HepG2 (cell line): ENCODE data around the gene RABEP2. TPM values are rescaled to one million over a fixed set of nuclear protein-coding genes. Genes with fewer than 3 reads are reported as not detected.

Experiments
- AHR ChIP-seq: IDR thresholded peaks from 2 replicates; pipeline ENCODE4 v1.6.1; 2018; ENCODE audit warnings: missing genetic modification reagents, missing compliant biosample characterization
- ATF1 ChIP-seq: IDR thresholded peaks from 2 replicates; pipeline ENCODE4 v1.6.1; 2016; ENCODE audit warnings: mild to moderate bottlenecking, control low read depth
- NCOA2 ChIP-seq: sonication (generic); formaldehyde crosslinking; IDR thresholded peaks from 2 replicates; pipeline ENCODE4 v1.8.0; 2022; ENCODE audit warnings: inconsistent platforms
- SNAPC4 ChIP-seq: sonication (generic); formaldehyde crosslinking; IDR thresholded peaks from 2 replicates; pipeline ENCODE4 v1.4.0; 2020; ENCODE audit warnings: mild to moderate bottlenecking, missing genetic modification reagents
- TCF7L2 ChIP-seq: IDR thresholded peaks from 2 replicates; pipeline ENCODE4 v1.6.1; 2011; ENCODE audit warnings: mild to moderate bottlenecking, low read depth, low read length, moderate library complexity
- ZNF121 ChIP-seq: sonication (generic); formaldehyde crosslinking; IDR thresholded peaks from 2 replicates; pipeline ENCODE4 v1.5.0; 2020; ENCODE audit warnings: mild to moderate bottlenecking, missing genetic modification reagents
- ZNF549 ChIP-seq: sonication (generic); formaldehyde crosslinking; IDR thresholded peaks from 2 replicates; pipeline ENCODE4 v1.5.0; 2020; ENCODE audit warnings: missing genetic modification reagents
- ZNF776 ChIP-seq: sonication (generic); formaldehyde crosslinking; IDR thresholded peaks from 2 replicates; pipeline ENCODE4 v1.4.0; 2020; ENCODE audit warnings: mild to moderate bottlenecking, missing genetic modification reagents
- ZNF839 ChIP-seq: sonication (generic); formaldehyde crosslinking; IDR thresholded peaks from 2 replicates; pipeline ENCODE4 v1.4.0; 2020; ENCODE audit warnings: missing genetic modification reagents, mild to moderate bottlenecking, borderline replicate concordance
- polyA plus RNA-seq, 8 experiments: library from polyadenylated mRNA; depleted of rRNA in 3 of 8; stranded (reverse) in 7 of 8; unstranded in 1 of 8; fragments of >200 nt; fragmentation: Illumina TruSeq in 4 of 8; extraction: Trizol in 4 of 8; gene quantifications; 2 replicates each; pipeline versions ENCODE4 v1.2.1 to v1.2.3, GENCODE V29; 2011 to 2016; ENCODE audit warnings: low read depth in 4 of 8, missing spikeins in 1 of 8, mixed read lengths in 1 of 8; ENCODE audit not compliant: insufficient read depth in 1 of 8
- total RNA-seq, 5 experiments: library from RNA; depleted of rRNA; stranded (reverse); fragments of >200 nt; fragmentation: Illumina TruSeq; extraction: Trizol; gene quantifications; 2 replicates each; pipeline ENCODE4 v1.2.3, GENCODE V29; 2016; ENCODE audit warnings: low read depth in 1 of 5
- TF ChIP-seq, protein P1 (sequence below): sonication (generic); formaldehyde crosslinking; IDR thresholded peaks from 2 replicates; pipeline ENCODE4 v1.4.0; 2020; ENCODE audit warnings: mild to moderate bottlenecking, missing genetic modification reagents
- TF ChIP-seq, protein P2 (sequence below): sonication (generic); formaldehyde crosslinking; IDR thresholded peaks from 2 replicates; pipeline ENCODE4 v1.4.0; 2020; ENCODE audit warnings: missing genetic modification reagents
- TF ChIP-seq, protein P3 (sequence below): sonication (generic); formaldehyde crosslinking; IDR thresholded peaks from 2 replicates; pipeline ENCODE4 v1.8.1; 2023; ENCODE audit warnings: mild to moderate bottlenecking, missing genetic modification reagents
- TF ChIP-seq, protein P4 (sequence below): sonication (generic); formaldehyde crosslinking; IDR thresholded peaks from 2 replicates; pipeline ENCODE4 v1.8.1; 2023; ENCODE audit warnings: mild to moderate bottlenecking, missing genetic modification reagents
- TF ChIP-seq, protein P5 (sequence below): sonication (generic); formaldehyde crosslinking; IDR thresholded peaks from 2 replicates; pipeline ENCODE4 v1.4.0; 2020; ENCODE audit warnings: mild to moderate bottlenecking, missing genetic modification reagents

RABEP2 gene
- total and polyA plus RNA-seq, 2 of the 13 experiments (the other 11 are each of a cell fraction or from before 2014, with no cell fraction given) = 10.8 to 18.4 TPM

DNA sequence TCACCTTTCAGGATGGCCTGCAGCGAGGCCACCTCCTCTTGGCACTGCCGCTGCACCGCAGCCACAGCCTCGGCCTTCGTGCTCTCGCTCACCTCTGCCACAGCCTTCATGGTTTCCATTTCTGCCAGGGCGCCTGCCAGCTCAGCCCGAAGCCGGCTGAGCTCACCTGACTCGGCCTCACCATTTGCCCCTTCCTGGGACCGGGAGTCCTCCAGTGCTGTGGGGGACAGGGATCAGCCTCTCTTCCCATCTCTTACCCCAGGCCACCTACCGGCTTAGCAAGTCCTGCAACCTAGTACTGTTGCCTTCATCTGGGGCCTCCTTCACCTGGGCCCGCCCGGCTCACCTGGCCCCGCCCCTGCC lies 658 bp downstream of the RABEP2 start (continued):
- peak; percentile 66; the same call in 1 of the 2 replicates for TF ChIP-seq SNAPC4 (CRISPR knock-in tag)
- no peak for TF ChIP-seq ATF1
- TF ChIP-seq TCF7L2 = no peak
- TF ChIP-seq, protein P1, sequence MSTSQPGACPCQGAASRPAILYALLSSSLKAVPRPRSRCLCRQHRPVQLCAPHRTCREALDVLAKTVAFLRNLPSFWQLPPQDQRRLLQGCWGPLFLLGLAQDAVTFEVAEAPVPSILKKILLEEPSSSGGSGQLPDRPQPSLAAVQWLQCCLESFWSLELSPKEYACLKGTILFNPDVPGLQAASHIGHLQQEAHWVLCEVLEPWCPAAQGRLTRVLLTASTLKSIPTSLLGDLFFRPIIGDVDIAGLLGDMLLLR (CRISPR knock-in tag) = peak; percentile 69; the same call in 1 of the 2 replicates
- TF ChIP-seq, protein P2, sequence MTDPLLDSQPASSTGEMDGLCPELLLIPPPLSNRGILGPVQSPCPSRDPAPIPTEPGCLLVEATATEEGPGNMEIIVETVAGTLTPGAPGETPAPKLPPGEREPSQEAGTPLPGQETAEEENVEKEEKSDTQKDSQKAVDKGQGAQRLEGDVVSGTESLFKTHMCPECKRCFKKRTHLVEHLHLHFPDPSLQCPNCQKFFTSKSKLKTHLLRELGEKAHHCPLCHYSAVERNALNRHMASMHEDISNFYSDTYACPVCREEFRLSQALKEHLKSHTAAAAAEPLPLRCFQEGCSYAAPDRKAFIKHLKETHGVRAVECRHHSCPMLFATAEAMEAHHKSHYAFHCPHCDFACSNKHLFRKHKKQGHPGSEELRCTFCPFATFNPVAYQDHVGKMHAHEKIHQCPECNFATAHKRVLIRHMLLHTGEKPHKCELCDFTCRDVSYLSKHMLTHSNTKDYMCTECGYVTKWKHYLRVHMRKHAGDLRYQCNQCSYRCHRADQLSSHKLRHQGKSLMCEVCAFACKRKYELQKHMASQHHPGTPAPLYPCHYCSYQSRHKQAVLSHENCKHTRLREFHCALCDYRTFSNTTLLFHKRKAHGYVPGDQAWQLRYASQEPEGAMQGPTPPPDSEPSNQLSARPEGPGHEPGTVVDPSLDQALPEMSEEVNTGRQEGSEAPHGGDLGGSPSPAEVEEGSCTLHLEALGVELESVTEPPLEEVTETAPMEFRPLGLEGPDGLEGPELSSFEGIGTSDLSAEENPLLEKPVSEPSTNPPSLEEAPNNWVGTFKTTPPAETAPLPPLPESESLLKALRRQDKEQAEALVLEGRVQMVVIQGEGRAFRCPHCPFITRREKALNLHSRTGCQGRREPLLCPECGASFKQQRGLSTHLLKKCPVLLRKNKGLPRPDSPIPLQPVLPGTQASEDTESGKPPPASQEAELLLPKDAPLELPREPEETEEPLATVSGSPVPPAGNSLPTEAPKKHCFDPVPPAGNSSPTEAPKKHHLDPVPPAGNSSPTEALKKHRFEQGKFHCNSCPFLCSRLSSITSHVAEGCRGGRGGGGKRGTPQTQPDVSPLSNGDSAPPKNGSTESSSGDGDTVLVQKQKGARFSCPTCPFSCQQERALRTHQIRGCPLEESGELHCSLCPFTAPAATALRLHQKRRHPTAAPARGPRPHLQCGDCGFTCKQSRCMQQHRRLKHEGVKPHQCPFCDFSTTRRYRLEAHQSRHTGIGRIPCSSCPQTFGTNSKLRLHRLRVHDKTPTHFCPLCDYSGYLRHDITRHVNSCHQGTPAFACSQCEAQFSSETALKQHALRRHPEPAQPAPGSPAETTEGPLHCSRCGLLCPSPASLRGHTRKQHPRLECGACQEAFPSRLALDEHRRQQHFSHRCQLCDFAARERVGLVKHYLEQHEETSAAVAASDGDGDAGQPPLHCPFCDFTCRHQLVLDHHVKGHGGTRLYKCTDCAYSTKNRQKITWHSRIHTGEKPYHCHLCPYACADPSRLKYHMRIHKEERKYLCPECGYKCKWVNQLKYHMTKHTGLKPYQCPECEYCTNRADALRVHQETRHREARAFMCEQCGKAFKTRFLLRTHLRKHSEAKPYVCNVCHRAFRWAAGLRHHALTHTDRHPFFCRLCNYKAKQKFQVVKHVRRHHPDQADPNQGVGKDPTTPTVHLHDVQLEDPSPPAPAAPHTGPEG (CRISPR knock-in tag) = no peak
- 0 out of 2 replicates have a peak, but pooled peaks have one; percentile 55 for TF ChIP-seq ZNF776 (CRISPR knock-in tag)
- no peak for TF ChIP-seq ZNF549 (CRISPR knock-in tag)
- TF ChIP-seq ZNF121 (CRISPR knock-in tag) = no peak
- 0 out of 2 replicates have a peak, but pooled peaks have one; percentile 21 for TF ChIP-seq AHR (CRISPR knock-in tag)
- TF ChIP-seq, protein P3, sequence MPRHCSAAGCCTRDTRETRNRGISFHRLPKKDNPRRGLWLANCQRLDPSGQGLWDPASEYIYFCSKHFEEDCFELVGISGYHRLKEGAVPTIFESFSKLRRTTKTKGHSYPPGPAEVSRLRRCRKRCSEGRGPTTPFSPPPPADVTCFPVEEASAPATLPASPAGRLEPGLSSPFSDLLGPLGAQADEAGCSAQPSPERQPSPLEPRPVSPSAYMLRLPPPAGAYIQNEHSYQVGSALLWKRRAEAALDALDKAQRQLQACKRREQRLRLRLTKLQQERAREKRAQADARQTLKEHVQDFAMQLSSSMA = 0 out of 2 replicates have a peak, but pooled peaks have one; percentile 60
- TF ChIP-seq NCOA2 (CRISPR knock-in tag) = no peak
- TF ChIP-seq, protein P4, sequence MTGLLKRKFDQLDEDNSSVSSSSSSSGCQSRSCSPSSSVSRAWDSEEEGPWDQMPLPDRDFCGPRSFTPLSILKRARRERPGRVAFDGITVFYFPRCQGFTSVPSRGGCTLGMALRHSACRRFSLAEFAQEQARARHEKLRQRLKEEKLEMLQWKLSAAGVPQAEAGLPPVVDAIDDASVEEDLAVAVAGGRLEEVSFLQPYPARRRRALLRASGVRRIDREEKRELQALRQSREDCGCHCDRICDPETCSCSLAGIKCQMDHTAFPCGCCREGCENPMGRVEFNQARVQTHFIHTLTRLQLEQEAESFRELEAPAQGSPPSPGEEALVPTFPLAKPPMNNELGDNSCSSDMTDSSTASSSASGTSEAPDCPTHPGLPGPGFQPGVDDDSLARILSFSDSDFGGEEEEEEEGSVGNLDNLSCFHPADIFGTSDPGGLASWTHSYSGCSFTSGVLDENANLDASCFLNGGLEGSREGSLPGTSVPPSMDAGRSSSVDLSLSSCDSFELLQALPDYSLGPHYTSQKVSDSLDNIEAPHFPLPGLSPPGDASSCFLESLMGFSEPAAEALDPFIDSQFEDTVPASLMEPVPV = peak; percentile 37; the same call in 1 of the 2 replicates
- no peak for TF ChIP-seq ZNF839 (CRISPR knock-in tag)
- TF ChIP-seq, protein P5, sequence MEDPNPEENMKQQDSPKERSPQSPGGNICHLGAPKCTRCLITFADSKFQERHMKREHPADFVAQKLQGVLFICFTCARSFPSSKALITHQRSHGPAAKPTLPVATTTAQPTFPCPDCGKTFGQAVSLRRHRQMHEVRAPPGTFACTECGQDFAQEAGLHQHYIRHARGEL (CRISPR knock-in tag) = no peak
